Osteoblast (primary cell): ENCODE measurements around the gene LIPC. TPM values are rescaled to one million over a fixed set of nuclear protein-coding genes. Genes with fewer than 3 reads are reported as not detected.

Source experiments
- DNase-seq: peaks from one replicate; pipeline ENCODE4 v3.0.0; 2011; ENCODE audit warnings: low spot score, mixed read lengths; ENCODE audit not compliant: insufficient read length; ENCODE audit errors: missing footprints
- H2AFZ ChIP-seq: 2 replicates; pipeline ENCODE4 v1.6.0; 2011; ENCODE audit warnings: mild to moderate bottlenecking, low read length
- H3K27ac ChIP-seq: 2 replicates; pipeline ENCODE4 v1.5.1; 2011; ENCODE audit warnings: mild to moderate bottlenecking, low read depth, low read length, moderate library complexity
- H3K27me3 ChIP-seq: 2 replicates; pipeline ENCODE4 v1.6.0; 2012; ENCODE audit warnings: mild to moderate bottlenecking, control low read depth, inconsistent platforms, low read length, moderate library complexity; ENCODE audit not compliant: insufficient read depth
- H3K36me3 ChIP-seq: 2 replicates; pipeline ENCODE4 v1.5.1; 2011; ENCODE audit warnings: mild to moderate bottlenecking, low read length, control low read depth, moderate library complexity; ENCODE audit not compliant: insufficient read depth
- H3K4me1 ChIP-seq: 2 replicates; pipeline ENCODE4 v1.5.1; 2011; ENCODE audit warnings: mild to moderate bottlenecking, low read length, control low read depth, moderate library complexity; ENCODE audit not compliant: insufficient read depth
- H3K4me2 ChIP-seq: 2 replicates; pipeline ENCODE4 v1.6.0; 2011; ENCODE audit warnings: mild to moderate bottlenecking, low read length; ENCODE audit not compliant: insufficient read depth
- H3K4me3 ChIP-seq: fragments of 200-600 bp; sonication (generic); 3 replicates; pipeline ENCODE4 v1.5.1; 2012; ENCODE audit warnings: mild to moderate bottlenecking, low read length, inconsistent platforms; ENCODE audit not compliant: insufficient read depth
- H3K79me2 ChIP-seq: 2 replicates; pipeline ENCODE4 v1.6.0; 2012; ENCODE audit warnings: mild to moderate bottlenecking, low read length, control low read depth, inconsistent platforms; ENCODE audit not compliant: insufficient read depth
- H3K9me3 ChIP-seq: 2 replicates; pipeline ENCODE4 v1.5.1; 2011; ENCODE audit warnings: low read depth, low read length, control low read depth
- H4K20me1 ChIP-seq: 2 replicates; pipeline ENCODE4 v1.6.0; 2012; ENCODE audit warnings: mild to moderate bottlenecking, low read length, control low read depth; ENCODE audit not compliant: insufficient read depth
- total RNA-seq: library from RNA; depleted of rRNA; stranded (reverse); fragments of >200 nt; gene quantifications from 2 replicates; pipeline ENCODE4 v1.2.3, GENCODE V29; 2012
- TF ChIP-seq, protein P1 (sequence below): IDR thresholded peaks from 2 replicates; pipeline ENCODE4 v1.5.1; 2011; ENCODE audit warnings: mild to moderate bottlenecking, low read depth, low read length, moderate library complexity; ENCODE audit errors: extremely low read depth

The LIPC gene
- total RNA-seq, 1 donor, result 1.1 TPM

DNA sequence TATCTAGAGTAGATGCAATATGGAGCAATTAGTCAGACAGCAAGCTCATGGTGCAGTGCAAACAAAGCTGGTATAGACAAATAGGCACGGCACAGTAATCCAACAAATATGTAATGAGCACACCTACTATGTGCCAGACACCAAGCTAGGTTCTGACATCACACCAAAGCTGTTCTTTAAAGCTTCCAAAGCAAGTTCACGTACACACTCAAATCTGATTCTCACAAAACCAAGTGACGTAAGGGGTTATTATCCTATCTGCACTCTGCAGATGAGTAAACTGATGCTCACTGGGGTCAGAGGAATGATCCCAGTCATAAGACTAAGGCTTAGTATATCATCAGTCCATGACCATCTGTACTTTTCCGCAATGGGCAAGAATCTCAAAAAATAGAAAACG is 27.8 kb upstream of the LIPC start:
- TF ChIP-seq, protein P1, sequence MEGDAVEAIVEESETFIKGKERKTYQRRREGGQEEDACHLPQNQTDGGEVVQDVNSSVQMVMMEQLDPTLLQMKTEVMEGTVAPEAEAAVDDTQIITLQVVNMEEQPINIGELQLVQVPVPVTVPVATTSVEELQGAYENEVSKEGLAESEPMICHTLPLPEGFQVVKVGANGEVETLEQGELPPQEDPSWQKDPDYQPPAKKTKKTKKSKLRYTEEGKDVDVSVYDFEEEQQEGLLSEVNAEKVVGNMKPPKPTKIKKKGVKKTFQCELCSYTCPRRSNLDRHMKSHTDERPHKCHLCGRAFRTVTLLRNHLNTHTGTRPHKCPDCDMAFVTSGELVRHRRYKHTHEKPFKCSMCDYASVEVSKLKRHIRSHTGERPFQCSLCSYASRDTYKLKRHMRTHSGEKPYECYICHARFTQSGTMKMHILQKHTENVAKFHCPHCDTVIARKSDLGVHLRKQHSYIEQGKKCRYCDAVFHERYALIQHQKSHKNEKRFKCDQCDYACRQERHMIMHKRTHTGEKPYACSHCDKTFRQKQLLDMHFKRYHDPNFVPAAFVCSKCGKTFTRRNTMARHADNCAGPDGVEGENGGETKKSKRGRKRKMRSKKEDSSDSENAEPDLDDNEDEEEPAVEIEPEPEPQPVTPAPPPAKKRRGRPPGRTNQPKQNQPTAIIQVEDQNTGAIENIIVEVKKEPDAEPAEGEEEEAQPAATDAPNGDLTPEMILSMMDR, result no peak

DNA sequence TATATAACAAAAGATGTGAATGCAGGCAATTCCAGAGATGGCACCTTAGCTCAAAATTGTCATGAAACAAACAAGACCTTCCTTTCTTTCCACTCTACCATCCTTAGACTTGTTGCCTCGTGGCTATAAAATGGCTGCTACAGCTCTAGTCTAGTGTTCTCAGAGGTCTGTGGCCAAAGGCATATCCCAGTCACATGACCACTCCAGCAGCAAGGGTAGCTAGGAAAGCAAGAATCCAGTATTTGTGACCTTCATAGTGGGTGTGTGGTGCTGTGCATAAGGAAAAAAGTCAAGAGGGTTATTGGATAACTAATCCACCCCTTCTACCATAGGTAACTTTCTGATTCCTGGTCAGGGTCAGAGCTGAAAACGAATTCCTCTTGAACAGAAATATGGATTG is 27.1 kb upstream of the LIPC start:
- Histone ChIP-seq H3K9me3 (no peaks in the 10 kb centered on the region), H3K4me2 (no peak overlapping the region), H3K27me3 (peaks cover 3% of the 10 kb centered on the region), H3K27ac (no peak overlapping the region), H3K4me3 (no peak overlapping the region), H3K79me2 (no peaks in the 10 kb centered on the region), H3K36me3 (no peaks in the 10 kb centered on the region), H2AFZ (no peak overlapping the region), H4K20me1 (no peaks in the 10 kb centered on the region), H3K4me1 (no peaks in the 10 kb centered on the region)
- TF ChIP-seq, protein P1, result no peak
- no peak for DNase-seq

More for the DNA sequence above, 27.8 kb upstream of the LIPC start:
- H3K27me3 ChIP-seq, result peaks cover 3% of the 10 kb centered on the region
- H4K20me1 ChIP-seq, result no peaks in the 10 kb centered on the region
- H2AFZ ChIP-seq, result no peak overlapping the region
- H3K27ac ChIP-seq, result no peak overlapping the region
- H3K4me3 ChIP-seq, result no peak overlapping the region
- H3K79me2 ChIP-seq, result no peaks in the 10 kb centered on the region
- no peak for DNase-seq
- H3K36me3 ChIP-seq, result no peaks in the 10 kb centered on the region
- no peaks in the 10 kb centered on the region for H3K9me3 ChIP-seq
- no peak overlapping the region for H3K4me2 ChIP-seq
- no peaks in the 10 kb centered on the region for H3K4me1 ChIP-seq

DNA sequence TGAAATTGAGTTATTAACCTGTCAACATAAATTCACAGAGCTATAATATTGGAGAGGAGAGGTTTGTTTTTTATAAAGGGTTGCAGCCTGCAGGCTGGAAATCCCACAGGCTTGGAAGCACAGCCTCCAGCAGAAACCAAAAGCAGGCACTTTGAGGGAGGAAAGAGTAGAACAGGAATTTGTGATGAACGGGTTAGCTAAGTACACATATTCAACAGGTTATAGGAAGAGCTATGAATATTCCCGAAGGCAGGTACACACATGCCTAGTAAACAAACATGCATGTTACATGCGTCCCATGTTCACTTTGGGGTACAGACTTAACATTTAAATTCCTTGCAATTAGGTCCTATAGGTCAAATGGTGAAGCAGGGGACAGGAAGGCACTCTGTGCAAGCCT is 25.9 kb upstream of the LIPC start:
- H2AFZ ChIP-seq, result no peak overlapping the region
- TF ChIP-seq, protein P1, result no peak
- H3K36me3 ChIP-seq, result no peaks in the 10 kb centered on the region
- no peaks in the 10 kb centered on the region for H4K20me1 ChIP-seq
- no peaks in the 10 kb centered on the region for H3K4me1 ChIP-seq
- no peak overlapping the region for H3K27ac ChIP-seq
- no peak overlapping the region for H3K4me3 ChIP-seq
- H3K9me3 ChIP-seq, result no peaks in the 10 kb centered on the region
- H3K79me2 ChIP-seq, result no peaks in the 10 kb centered on the region
- DNase-seq, result no peak
- H3K4me2 ChIP-seq, result no peak overlapping the region
- peaks cover 3% of the 10 kb centered on the region for H3K27me3 ChIP-seq

DNA sequence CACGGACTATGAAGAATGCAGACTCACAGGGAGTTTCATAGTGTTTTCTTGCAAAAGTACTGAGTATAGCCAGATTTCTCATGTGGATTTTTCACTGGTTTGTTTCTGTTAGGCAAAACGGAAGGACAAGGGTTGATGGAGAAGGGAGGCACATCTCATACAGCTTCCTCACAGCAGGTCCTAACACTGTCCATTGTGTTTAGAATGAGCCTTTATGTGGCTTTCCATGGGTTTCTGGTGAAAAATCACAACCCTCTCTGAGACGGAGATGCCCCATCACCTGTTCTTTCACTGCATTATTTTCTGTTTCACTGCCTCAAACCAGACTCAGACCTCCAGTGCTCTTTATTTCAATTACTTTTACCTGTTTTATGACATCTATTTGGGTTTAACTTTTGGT is 25.0 kb upstream of the LIPC start:
- no peaks in the 10 kb centered on the region for H3K4me1 ChIP-seq
- no peak overlapping the region for H3K27ac ChIP-seq
- H3K9me3 ChIP-seq, result no peaks in the 10 kb centered on the region
- H3K36me3 ChIP-seq, result no peaks in the 10 kb centered on the region
- no peak overlapping the region for H2AFZ ChIP-seq
- no peak for DNase-seq
- H3K4me3 ChIP-seq, result no peak overlapping the region
- no peaks in the 10 kb centered on the region for H3K79me2 ChIP-seq
- TF ChIP-seq, protein P1, result no peak
- no peak overlapping the region for H3K4me2 ChIP-seq
- H3K27me3 ChIP-seq, result peaks cover 3% of the 10 kb centered on the region
- H4K20me1 ChIP-seq, result no peaks in the 10 kb centered on the region
